MM.1S (cell line): Measurements from ENCODE around the gene EYA2.

Experiments used
- EZH2phosphoT487 ChIP-seq: fragments of 300-600 bp; sonication (generic); IDR thresholded peaks from 2 replicates; pipeline ENCODE4 v1.6.1; 2018; ENCODE audit warnings: antibody characterized with exemption, low read length
- TF ChIP-seq, protein P1 (sequence below): fragments of 300-600 bp; sonication (generic); IDR thresholded peaks from 2 replicates; pipeline ENCODE4 v1.5.1; 2016; ENCODE audit warnings: antibody characterized with exemption, low read length, mixed read lengths

DNA sequence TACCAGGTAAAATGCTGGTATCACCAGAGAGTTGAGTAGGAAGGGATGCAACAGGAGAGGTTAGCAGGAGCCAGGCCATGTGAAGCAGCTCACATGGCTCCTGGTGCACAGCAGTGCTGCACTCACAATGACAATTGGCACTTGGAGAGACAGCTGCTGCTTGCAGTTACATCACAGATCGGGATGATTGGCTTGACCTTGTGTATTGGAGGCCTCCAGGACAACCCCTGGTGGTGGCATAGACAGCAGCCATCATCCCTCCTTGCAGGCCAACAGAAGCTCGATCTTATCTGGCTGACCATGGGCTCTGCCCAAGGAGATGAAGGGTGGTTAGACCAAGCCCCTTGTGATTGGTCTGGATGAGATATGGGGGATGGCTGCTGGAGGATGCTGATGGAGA, 73.0 kb downstream of the EYA2 start:
- TF ChIP-seq EZH2phosphoT487 = no peak
- TF ChIP-seq, protein P1, sequence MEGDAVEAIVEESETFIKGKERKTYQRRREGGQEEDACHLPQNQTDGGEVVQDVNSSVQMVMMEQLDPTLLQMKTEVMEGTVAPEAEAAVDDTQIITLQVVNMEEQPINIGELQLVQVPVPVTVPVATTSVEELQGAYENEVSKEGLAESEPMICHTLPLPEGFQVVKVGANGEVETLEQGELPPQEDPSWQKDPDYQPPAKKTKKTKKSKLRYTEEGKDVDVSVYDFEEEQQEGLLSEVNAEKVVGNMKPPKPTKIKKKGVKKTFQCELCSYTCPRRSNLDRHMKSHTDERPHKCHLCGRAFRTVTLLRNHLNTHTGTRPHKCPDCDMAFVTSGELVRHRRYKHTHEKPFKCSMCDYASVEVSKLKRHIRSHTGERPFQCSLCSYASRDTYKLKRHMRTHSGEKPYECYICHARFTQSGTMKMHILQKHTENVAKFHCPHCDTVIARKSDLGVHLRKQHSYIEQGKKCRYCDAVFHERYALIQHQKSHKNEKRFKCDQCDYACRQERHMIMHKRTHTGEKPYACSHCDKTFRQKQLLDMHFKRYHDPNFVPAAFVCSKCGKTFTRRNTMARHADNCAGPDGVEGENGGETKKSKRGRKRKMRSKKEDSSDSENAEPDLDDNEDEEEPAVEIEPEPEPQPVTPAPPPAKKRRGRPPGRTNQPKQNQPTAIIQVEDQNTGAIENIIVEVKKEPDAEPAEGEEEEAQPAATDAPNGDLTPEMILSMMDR = no peak
